Testis (tissue), 3 donors: ENCODE measurements around the gene RNF157. TPM values are rescaled to one million over a fixed set of nuclear protein-coding genes. Genes with fewer than 3 reads are reported as not detected.

ENCODE experiments used
- DNase-seq: peaks from one replicate; pipeline ENCODE4 v3.0.0-alpha.2; 2019
- H3K27ac ChIP-seq, 2 donors: fragments of 200-600 bp; sonication (generic); one replicate each; pipeline ENCODE4 v1.5.1; 2019
- H3K27me3 ChIP-seq: fragments of 200-600 bp; sonication (generic); one replicate; pipeline ENCODE4 v1.5.1; 2019
- H3K36me3 ChIP-seq: fragments of 200-600 bp; sonication (generic); one replicate; pipeline ENCODE4 v1.5.1; 2017; ENCODE audit warnings: low read depth; ENCODE audit errors: missing control alignments
- H3K4me1 ChIP-seq: fragments of 200-600 bp; sonication (generic); one replicate; pipeline ENCODE4 v1.5.1; 2019
- H3K4me3 ChIP-seq, 2 donors: fragments of 200-600 bp; sonication (generic); one replicate each; pipeline ENCODE4 v1.5.1; 2017 to 2019
- H3K9me3 ChIP-seq: fragments of 200-600 bp; sonication (generic); one replicate; pipeline ENCODE4 v1.5.1; 2017
- CTCF ChIP-seq, 3 experiments: fragments of 450-650 bp in 2 of 3; fragments of 200-600 bp in 1 of 3; sonication (generic) in 1 of 3; IDR thresholded peaks; one replicate each; pipeline ENCODE4 v1.5.1; 2016 to 2019; ENCODE audit warnings: antibody characterized with exemption in 3 of 3, mild to moderate bottlenecking in 2 of 3, moderate library complexity in 1 of 3
- POLR2A ChIP-seq: fragments of 450-650 bp; IDR thresholded peaks from one replicate; pipeline ENCODE4 v1.6.1; 2017; ENCODE audit warnings: antibody characterized with exemption, mild to moderate bottlenecking, moderate library complexity
- WGBS, 2 donors: methylation state at CpG; one replicate each; pipeline ENCODE4 v1.1.5; 2018; 5-methylcytosine and 5-hydroxymethylcytosine counted together
- intact Hi-C: fragments of 100-400 bp; cut with DNase I; formaldehyde crosslinking; loops from one replicate; pipeline ENCODE4 v1.15.1; 2023; ENCODE audit warnings: low total_unique reads
- polyA plus RNA-seq: library from polyadenylated mRNA; stranded (reverse); fragments of 350-450 nt; fragmentation: Illumina TruSeq; extraction: RNeasy Lipid Tissue Mini Kit (QIAGEN cat#74804); gene quantifications from one replicate; pipeline ENCODE4 v1.2.3, GENCODE V29; 2014; ENCODE audit warnings: low read depth, low replicate concordance; ENCODE audit not compliant: insufficient read depth
- total RNA-seq, 2 donors: library from RNA; depleted of rRNA; stranded (reverse); fragments of >200 nt; gene quantifications; one replicate each; pipeline ENCODE4 v1.2.3, GENCODE V29; 2016

RNF157 gene
- total and polyA plus RNA-seq, 3 donors from 2014 or later, result 98.8 to 108 (median 101) TPM

DNA sequence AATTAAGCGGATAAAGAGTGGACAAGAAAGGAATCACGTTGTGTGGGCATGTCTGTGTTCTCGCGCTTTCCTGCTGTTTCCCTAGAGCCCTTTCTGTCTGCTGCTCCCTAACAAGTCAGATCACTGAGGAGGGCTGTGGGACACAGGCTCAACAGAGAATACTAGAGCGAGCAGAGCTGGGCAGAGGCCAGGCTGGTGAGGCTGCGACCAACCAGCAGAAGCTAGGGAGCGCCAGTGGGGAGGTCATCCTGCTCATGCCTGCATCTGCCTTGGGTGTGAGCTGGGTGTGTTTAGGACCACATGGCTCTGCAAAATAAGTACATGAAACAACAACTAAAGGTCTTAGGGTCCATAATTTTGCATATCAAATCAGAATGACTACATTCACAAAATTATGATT lies 87.7 kb downstream of the RNF157 start:
- WGBS, 2 donors, result 87 to 90% methylated on average over 7 of the region's 7 CpGs
- H3K27ac ChIP-seq, result no peak overlapping the region
- DNase-seq, result no peak
- H3K4me3 ChIP-seq, result no peak overlapping the region
- TF ChIP-seq CTCF (IDR thresholded peaks at IDR 0.05) (no peak), POLR2A (no peak)
- no peaks in the 10 kb centered on the region for H3K36me3 ChIP-seq
- no peaks in the 10 kb centered on the region for H3K9me3 ChIP-seq
- intact Hi-C loops, result no loop called here
- peaks cover 3% of the 10 kb centered on the region for H3K4me1 ChIP-seq
- no peaks in the 10 kb centered on the region for H3K27me3 ChIP-seq

- no peaks in the 10 kb centered on the region for H3K9me3 ChIP-seq
- H3K4me3 ChIP-seq, result no peak overlapping the region
- H3K4me1 ChIP-seq, result peaks cover 3% of the 10 kb centered on the region
- no peaks in the 10 kb centered on the region for H3K36me3 ChIP-seq
- no peak overlapping the region for H3K27ac ChIP-seq
- WGBS, 2 donors, result 95% methylated on average over 8 of the region's 8 CpGs
- intact Hi-C loops, result no loop called here
- TF ChIP-seq CTCF (IDR thresholded peaks at IDR 0.05), result no peak
- TF ChIP-seq POLR2A, result no peak
- no peaks in the 10 kb centered on the region for H3K27me3 ChIP-seq
- no peak for DNase-seq
Observed at GRCh38 chr17:76151896-76152454, 88.3 kb downstream of the RNF157 start.

GRCh38 chr17:76150712-76151622 lies 89.3 kb downstream of the RNF157 start:
- no peak for DNase-seq
- no peaks in the 10 kb centered on the region for H3K27me3 ChIP-seq
- H3K4me3 ChIP-seq, result no peak overlapping the region
- no peaks in the 10 kb centered on the region for H3K36me3 ChIP-seq
- peaks cover 4% of the 10 kb centered on the region for H3K4me1 ChIP-seq
- no peaks in the 10 kb centered on the region for H3K9me3 ChIP-seq
- intact Hi-C loops, result no loop called here
- no peak for TF ChIP-seq POLR2A
- TF ChIP-seq CTCF (IDR thresholded peaks at IDR 0.05), result no peak
- WGBS, 2 donors, result 88 to 94% methylated on average over 23 of the region's 23 CpGs
- H3K27ac ChIP-seq, result no peak overlapping the region

DNA sequence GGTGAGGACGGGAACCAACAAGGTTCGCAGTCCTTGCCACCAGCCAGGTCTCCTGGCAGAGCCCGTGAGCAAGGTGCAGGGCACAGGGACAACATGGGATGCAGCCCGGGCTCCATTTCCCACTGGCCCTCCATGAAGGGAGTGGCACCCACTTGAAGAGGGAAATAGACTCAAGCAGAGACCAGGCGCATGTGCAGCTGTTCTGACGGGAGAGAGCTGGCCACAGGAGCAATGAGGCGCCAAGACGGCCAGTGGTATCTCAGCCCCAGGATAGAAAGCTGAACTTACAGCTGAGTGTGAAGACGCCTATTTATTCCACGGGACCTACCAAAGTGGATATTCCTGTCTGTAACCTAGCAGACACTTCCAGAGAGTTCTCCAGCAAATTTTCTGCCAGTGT lies 91.1 kb downstream of the RNF157 start:
- Histone ChIP-seq H3K4me1 (peaks cover 9% of the 10 kb centered on the region), H3K36me3 (no peaks in the 10 kb centered on the region), H3K27ac (no peak overlapping the region), H3K4me3 (no peak overlapping the region), H3K27me3 (no peaks in the 10 kb centered on the region), H3K9me3 (no peaks in the 10 kb centered on the region)
- no peak for DNase-seq
- 89 to 95% methylated on average over 10 of the region's 10 CpGs for WGBS, 2 donors
- intact Hi-C loops, result no loop called here
- TF ChIP-seq CTCF (IDR thresholded peaks at IDR 0.05) (no peak), POLR2A (no peak)

DNA sequence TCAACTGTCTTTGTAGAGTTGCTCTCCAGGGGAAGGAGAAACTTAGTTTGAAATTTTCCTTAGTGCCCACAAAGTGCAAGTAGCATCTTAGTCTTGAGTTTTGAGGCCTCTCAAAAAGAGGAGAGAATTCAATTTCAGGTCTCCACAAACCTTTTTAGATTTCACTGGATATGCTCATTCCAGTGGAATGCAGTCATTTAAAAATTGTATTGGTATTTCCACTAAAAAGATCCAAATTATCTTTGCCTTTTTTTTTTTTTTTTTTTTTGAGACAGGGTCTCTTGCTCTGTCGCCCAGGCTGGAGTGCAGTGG lies 92.3 kb downstream of the RNF157 start:
- intact Hi-C loops, result no loop called here
- Histone ChIP-seq H3K27me3 (no peaks in the 10 kb centered on the region), H3K9me3 (no peaks in the 10 kb centered on the region), H3K27ac (no peak overlapping the region), H3K36me3 (no peaks in the 10 kb centered on the region), H3K4me1 (peaks cover 5% of the 10 kb centered on the region), H3K4me3 (no peak overlapping the region)
- TF ChIP-seq CTCF (IDR thresholded peaks at IDR 0.05) (no peak), POLR2A (no peak)
- 82 to 86% methylated on average over 1 of the region's 1 CpG for WGBS, 2 donors
- DNase-seq, result no peak
